HL-60 (cell line): ENCODE data around the gene DHRS3.
"Not testable (repeated sequence)": the region's sequence is repeated elsewhere in the genome, so short reads cannot be mapped to it uniquely, and the experiment has no call there.

Source experiments
- DNase-seq, 2 experiments: peaks; one replicate each; pipeline ENCODE4 v3.0.0-alpha.2; 2010 to 2020; ENCODE audit warnings: low read depth in 1 of 2, low spot score in 1 of 2
- H3K27ac ChIP-seq: fragments of 250-450 bp; sonication (Bioruptor Pico); replicated peaks from 2 replicates; pipeline ENCODE4 v1.5.1; 2020; ENCODE audit warnings: mild to moderate bottlenecking, moderate library complexity
- H3K27me3 ChIP-seq: fragments of 250-450 bp; sonication (Bioruptor Pico); 2 replicates; pipeline ENCODE4 v1.5.1; 2021; ENCODE audit warnings: mild to moderate bottlenecking, moderate library complexity; ENCODE audit not compliant: insufficient read depth, poor library complexity, severe bottlenecking
- H3K4me3 ChIP-seq: replicated peaks from 2 replicates; pipeline ENCODE4 v1.5.1; 2011; ENCODE audit warnings: mild to moderate bottlenecking, control low read depth, low read length; ENCODE audit not compliant: insufficient read depth
- CTCF ChIP-seq: IDR thresholded peaks from one replicate; pipeline ENCODE4 v1.5.1; 2011; ENCODE audit warnings: low read length, control low read depth, inconsistent platforms; ENCODE audit not compliant: insufficient read depth
- GABPA ChIP-seq: IDR thresholded peaks from 2 replicates; pipeline ENCODE4 v1.6.1; 2012; ENCODE audit warnings: low read depth
- POLR2AphosphoS5 ChIP-seq: IDR thresholded peaks from 2 replicates; pipeline ENCODE4 v1.6.1; 2012; ENCODE audit warnings: low read depth
- REST ChIP-seq: IDR thresholded peaks from 2 replicates; pipeline ENCODE4 v1.6.1; 2012; ENCODE audit warnings: low read depth; ENCODE audit not compliant: insufficient replicate concordance
- SPI1 ChIP-seq: IDR thresholded peaks from 2 replicates; pipeline ENCODE4 v1.6.1; 2012; ENCODE audit warnings: low read depth, mild to moderate bottlenecking, borderline replicate concordance

DHRS3 gene

GRCh38 chr1:12540580-12541273 is 77.3 kb downstream of the DHRS3 start:
- Histone ChIP-seq H3K4me3 (no peak overlapping the region), H3K27me3 (no peaks in the 10 kb centered on the region), H3K27ac (no peak overlapping the region)
- no peak for TF ChIP-seq GABPA
- no peak for TF ChIP-seq POLR2AphosphoS5
- no peak for TF ChIP-seq REST
- TF ChIP-seq CTCF, result no peak
- no peak for TF ChIP-seq SPI1
- no peak for DNase-seq

- H3K27me3 ChIP-seq, result no peaks in the 10 kb centered on the region
- DNase-seq, result no peak
- no peak overlapping the region for H3K27ac ChIP-seq
- TF ChIP-seq POLR2AphosphoS5 (no peak), GABPA (no peak), REST (no peak), SPI1 (no peak), CTCF (no peak)
- no peak overlapping the region for H3K4me3 ChIP-seq
These were observed 78.1 kb downstream of the DHRS3 start for GRCh38 chr1:12539705-12540579.

GRCh38 chr1:12539320-12539704 is 78.7 kb downstream of the DHRS3 start:
- H3K27me3 ChIP-seq, result no peaks in the 10 kb centered on the region
- H3K4me3 ChIP-seq, result no peak overlapping the region
- TF ChIP-seq POLR2AphosphoS5 (no peak), SPI1 (no peak), GABPA (no peak), REST (no peak)
- H3K27ac ChIP-seq, result no peak overlapping the region
- DNase-seq, result no peak

GRCh38 chr1:12538536-12538935 is 79.5 kb downstream of the DHRS3 start:
- H3K27me3 ChIP-seq, DNase-seq, H3K27ac ChIP-seq, H3K4me3 ChIP-seq: not testable (repeated sequence)
